GM18951 (cell line): ENCODE data around the gene RAP1GAP2.
"Not testable (repeated sequence)": the region's sequence is repeated elsewhere in the genome, so short reads cannot be mapped to it uniquely, and the experiment has no call there.

Experiments
- POLR2A ChIP-seq: IDR thresholded peaks from 4 replicates; pipeline ENCODE4 v1.6.1; 2011; ENCODE audit warnings: mild to moderate bottlenecking; ENCODE audit not compliant: insufficient read length, insufficient read depth; ENCODE audit errors: extremely low read depth
- in situ Hi-C: fragments of 300-500 bp; cut with MboI; formaldehyde crosslinking; loops from one replicate; pipeline ENCODE4 v1.12.0; 2022; ENCODE audit warnings: low sequenced_read_pairs, mixed read lengths, inconsistent platforms; ENCODE audit not compliant: unreplicated experiment

The RAP1GAP2 gene

DNA sequence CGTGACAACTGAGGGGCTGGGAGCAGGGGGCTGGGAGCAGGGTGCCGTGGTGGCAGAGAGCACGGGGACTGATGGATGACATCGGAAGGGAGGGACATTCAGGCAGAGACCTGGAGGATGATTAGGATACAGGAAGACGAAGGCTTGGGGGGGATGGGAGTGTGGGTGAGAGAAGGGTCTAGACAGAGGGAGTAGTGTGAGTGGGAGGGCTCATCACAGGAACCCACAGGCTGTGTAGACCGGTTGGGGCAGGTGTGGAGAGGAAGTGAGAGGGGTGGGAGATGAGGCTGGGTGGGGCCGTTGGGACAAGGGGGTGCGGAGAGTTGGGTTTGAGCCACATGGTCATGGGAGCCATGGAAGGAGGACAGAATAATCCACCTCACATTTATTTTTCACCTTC lies 83.8 kb downstream of the RAP1GAP2 start:
- in situ Hi-C loops: no loop called here
- no peak for TF ChIP-seq POLR2A

DNA sequence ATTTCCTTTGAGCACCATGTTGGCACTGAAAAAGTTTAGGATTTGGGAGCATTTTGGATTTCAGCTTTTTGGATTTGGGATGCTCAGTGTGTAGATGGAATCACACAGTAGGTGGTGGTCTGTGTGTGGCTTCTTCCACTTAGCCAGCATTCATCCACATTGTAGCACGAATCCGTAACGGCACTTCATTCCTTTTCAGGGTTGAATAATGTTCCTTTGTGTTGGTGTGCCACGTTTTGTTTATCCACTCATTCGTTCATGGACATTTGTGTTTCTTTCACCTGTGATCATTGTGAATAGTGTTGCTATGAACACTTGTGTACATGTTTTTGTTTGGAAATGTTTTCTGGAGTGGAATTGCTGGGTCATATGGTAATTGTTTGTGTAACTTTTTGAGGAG lies 85.1 kb downstream of the RAP1GAP2 start:
- in situ Hi-C loops: no loop called here
- TF ChIP-seq POLR2A: no peak

DNA sequence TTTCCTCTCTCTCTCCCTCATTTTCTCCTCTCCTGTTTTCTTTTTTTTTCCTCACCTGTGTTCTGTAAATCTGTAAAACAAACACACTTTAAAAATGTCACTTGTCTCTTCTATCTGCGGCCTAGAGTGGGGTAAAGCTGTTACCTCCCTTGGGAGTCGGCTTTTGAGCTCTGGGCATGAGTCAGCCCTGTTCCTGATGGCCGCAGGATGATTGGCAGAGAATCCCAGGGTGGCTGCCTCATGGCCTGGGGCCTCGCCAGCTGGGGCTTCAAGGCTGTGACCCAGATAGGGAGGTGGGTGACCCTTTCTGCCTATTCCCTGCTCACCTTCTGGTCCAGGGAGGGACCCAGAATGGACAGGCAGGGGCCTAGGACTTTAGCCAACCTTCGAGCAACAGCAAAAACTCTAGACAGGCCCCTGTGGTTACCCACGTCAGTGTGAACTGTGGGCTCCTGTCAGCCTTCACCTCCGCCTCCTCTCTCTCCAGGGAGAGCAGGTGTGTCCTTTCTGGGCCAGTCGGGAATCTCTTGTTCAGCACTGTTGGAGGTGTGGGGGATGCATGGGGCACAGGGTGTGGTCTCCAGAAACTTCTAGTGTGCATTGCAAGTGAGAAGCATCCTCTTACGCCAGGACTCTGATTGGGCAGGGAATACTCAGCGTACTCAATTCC lies 87.4 kb downstream of the RAP1GAP2 start:
- in situ Hi-C loops: no loop called here
- no peak for TF ChIP-seq POLR2A

- in situ Hi-C loops: no loop called here
- TF ChIP-seq POLR2A: no peak
Measured at GRCh38 chr17:2885733-2886132, 89.5 kb downstream of the RAP1GAP2 start.

DNA sequence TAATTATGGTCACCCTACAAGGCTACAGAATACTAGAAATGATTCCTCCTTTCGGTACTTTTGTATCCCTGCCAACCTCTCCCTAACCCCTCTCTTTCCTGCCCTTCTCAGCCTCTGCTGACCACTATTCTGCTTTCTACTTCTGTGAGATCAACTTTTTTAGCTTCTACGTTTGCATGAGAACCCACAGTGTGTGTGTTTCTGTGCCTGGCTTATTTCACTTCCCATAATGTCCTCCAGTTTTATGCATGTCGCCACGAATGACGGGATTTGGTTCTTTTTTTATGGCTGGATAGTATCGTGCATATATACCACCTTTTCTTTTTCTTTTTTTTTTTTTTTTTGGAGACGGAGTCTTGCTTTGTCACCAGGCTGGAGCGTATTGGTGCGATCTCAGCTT lies 92.1 kb downstream of the RAP1GAP2 start:
- TF ChIP-seq POLR2A: no peak
- in situ Hi-C loops: no loop called here

DNA sequence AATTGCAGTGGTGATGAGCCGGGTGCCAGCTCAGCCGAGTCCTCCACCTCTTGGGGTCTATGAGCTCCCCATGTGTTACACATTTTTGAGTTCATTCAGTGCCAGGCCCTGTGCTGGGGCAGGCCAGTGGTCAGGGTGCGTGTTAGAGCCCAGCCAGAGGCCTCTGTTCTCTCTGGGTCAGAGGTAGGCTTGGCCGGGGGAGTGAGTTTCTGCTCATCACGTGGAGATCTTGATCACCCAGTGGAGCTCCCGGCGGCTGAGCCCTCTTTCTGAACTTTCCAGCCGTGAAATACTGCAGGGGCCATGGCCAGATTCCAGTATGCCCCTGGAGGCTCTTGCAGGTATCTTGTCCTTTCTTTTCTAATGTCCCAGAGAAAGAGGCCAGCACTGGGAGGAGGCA lies 93.0 kb downstream of the RAP1GAP2 start:
- in situ Hi-C loops: no loop called here
- no peak for TF ChIP-seq POLR2A

GRCh38 chr17:2890778-2891177 lies 94.5 kb downstream of the RAP1GAP2 start:
- in situ Hi-C loops: not testable (repeated sequence)

- in situ Hi-C loops: no loop called here
Measured at GRCh38 chr17:2892305-2892971, 96.2 kb downstream of the RAP1GAP2 start.

DNA sequence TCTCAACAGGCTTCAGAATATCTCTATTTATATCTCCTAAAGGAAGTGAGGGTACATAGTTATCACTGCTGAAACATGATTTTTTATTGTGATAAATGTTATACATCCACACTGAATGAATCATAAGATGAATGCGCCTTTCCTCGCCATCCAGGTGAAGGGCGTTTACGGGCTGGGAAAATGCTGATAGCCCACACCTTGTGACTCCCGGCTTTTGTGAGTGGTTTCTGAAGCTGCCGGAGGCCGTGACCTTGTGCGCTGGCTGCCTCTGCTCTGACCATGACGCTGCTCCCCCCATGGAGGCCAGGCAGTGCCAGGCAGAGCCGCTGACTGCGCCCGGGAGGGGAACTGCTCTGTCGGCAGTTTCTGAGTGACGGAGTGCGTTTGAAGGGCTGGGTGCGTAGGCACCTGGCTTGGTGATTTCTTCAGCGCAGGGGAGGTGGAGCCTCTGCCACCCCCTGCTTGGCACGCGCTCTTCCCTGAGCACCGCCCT lies 97.2 kb downstream of the RAP1GAP2 start:
- no peak for TF ChIP-seq POLR2A
- in situ Hi-C loops: no loop called here

More at GRCh38 chr17:2892305-2892971, 96.2 kb downstream of the RAP1GAP2 start:
- TF ChIP-seq POLR2A: no peak

DNA sequence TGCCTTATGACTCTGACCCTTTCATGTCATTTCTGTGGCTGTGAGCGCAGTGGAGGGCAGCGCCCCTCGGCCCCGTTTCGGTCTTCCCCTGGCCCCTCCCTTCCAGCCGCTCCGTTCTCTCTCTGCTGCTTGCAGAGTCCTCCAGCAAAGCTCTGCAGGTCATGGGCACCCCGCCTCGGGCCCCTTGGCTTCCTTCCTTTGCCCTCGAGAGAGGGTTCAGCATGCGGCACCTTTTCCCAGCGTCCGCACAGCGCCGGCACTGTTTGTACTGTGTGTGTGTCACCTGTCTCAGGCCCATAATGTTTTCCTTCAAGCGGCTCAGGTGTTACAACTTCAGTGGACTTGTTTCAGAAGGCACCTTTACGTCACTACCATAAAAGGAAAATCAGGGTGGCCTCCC lies 98.5 kb downstream of the RAP1GAP2 start:
- in situ Hi-C loops: no loop called here
- no peak for TF ChIP-seq POLR2A

GRCh38 chr17:2897605-2898004 lies 101.4 kb downstream of the RAP1GAP2 start:
- TF ChIP-seq POLR2A: no peak

GRCh38 chr17:2898255-2898926 lies 102.2 kb downstream of the RAP1GAP2 start:
- in situ Hi-C loops: no loop called here
- no peak for TF ChIP-seq POLR2A

More at GRCh38 chr17:2897605-2898004, 101.4 kb downstream of the RAP1GAP2 start:
- in situ Hi-C loops: no loop called here

DNA sequence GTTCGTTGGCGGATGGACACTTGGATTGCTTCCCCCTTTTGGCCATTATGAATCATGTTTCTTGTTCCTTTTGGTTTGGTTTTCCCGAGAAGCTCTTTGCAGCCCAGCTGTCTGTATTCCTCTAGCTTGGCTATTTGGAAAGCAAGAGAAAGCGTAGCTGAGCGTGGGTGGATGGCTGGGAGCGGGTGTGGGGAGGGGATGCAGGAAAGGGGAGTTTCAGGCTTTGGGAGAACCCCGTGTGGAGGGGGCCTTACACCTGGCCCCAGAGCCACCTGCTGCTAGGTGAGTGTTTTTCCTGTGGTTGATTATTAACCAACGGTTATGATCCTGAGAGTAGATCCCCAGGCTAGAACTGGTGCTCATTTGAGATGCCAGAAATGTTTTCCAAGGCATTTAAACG lies 103.7 kb downstream of the RAP1GAP2 start:
- in situ Hi-C loops: no loop called here
- TF ChIP-seq POLR2A: no peak

DNA sequence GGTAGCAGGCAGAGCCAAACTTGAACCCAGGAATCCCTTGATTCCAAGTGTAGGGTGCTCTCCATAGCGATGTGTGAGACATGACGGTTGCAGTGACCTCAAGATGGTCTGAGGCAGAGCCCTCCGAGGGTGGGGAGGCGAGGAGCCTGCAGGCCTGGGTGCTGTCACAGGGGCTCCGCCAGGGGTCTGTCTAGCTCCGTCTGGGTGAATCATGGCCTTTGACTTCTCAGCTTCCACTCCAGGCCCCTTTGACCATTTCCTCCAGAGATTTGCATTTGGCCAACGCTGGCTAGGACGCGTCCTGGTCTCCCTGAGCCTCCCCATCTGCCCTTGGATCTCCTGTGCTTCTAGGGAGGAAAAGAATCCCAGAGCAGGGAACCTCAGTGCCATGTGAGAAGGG lies 104.6 kb downstream of the RAP1GAP2 start:
- no peak for TF ChIP-seq POLR2A
- in situ Hi-C loops: no loop called here
